ENCODE measurements around the gene EFHC1.

- TF ChIP-seq ZFX (IDR thresholded peaks at IDR 0.05) (no peak), CTCF (conservative IDR thresholded peaks at IDR 0.05) (no peak)
Measured at GRCh38 chr6:52494298-52495072, 74.3 kb downstream of the EFHC1 start.
